KG1 (cell line): ENCODE measurements around the gene PADI4.
A peak's percentile ranks its signal among the peaks of the same experiment; 100 is the strongest.

Experiments
- DNase-seq: peaks from one replicate; lab custom pipeline; 2025; lab: John Stamatoyannopoulos, UW

PADI4 gene

DNA sequence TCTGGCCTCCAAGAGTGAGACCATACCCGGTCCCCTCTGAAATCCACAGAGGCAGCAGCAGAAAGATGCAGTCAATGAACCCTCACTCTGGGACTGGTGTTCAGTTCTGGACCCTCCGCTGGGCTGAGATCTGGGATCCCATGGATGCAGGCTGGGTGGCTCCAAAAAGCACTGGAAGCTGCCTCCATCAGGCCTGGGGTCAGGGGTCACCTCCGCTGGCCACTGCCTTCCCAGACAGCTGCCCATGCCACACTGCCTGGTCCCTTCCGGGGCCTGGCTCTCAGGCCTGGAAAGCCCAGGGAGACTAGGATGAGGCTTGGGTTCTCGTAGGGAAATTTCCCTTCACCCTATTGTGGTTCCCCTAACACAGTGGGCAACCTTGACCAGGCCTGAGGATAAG is 21.4 kb upstream of the PADI4 start:
- no peak for DNase-seq

GRCh38 chr1:17287130-17287776 is 20.7 kb upstream of the PADI4 start:
- no peak for DNase-seq

DNA sequence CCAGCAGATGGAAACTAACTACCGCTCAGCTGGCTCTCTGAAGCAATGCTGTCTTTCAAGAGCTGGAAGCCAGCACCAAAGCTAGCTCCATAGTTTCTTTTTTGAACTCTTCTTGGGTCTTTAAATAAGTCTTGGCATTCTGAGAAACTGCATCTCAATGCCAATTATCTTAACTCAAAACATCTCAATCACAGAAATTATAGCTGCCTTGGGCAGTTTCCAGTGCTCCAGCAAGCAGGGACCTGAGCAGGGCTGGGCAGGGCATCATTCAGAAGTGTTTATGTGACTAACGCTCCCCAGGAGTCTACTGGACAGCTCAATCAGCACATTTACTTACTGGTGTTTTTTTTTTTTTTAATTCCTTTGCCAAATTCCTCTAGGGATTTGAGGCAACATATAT is 18.3 kb upstream of the PADI4 start:
- no peak for DNase-seq

DNA sequence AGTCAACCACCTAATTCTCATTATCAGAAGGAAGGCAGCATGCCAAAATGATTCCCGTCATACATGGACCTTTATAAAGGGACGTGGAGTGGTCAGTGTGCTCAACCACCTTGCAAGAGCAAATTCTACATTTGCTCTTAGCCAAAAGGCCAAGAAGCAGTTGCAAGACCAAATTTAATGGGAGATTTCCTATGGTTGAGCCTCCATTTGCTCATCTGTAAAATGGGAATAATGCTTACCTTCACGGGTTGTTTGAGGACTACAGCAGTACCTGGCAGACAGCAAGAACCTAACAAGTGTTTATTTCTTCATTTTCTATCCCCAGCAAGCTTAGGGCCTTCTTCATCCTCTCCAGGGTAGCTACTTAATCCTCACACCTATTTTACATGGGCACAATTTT is 17.4 kb upstream of the PADI4 start:
- no peak for DNase-seq

- no peak for DNase-seq
These were observed 15.5 kb upstream of the PADI4 start for GRCh38 chr1:17292299-17293160.

- no peak for DNase-seq
These were observed 14.1 kb upstream of the PADI4 start for GRCh38 chr1:17293681-17294425.

DNA sequence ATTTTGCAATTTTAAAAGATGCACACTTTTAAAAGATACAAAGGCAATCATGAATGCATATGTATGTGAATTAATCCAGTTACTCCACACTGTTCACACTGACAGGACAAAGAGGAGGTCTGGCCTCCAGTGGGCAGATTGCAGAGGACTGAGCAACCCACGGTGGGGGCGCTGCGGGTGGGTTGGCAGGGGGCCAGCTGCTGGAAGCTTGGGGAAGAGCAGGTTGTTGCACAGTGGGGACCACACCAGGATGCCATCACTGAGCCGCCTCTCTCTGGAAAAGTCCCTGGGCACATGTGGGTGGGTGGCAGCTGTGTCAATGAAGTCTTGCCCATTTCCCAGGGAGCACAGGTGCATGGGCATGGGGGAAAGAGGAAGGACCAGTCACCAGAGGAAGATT is 12.7 kb upstream of the PADI4 start:
- no peak for DNase-seq

DNA sequence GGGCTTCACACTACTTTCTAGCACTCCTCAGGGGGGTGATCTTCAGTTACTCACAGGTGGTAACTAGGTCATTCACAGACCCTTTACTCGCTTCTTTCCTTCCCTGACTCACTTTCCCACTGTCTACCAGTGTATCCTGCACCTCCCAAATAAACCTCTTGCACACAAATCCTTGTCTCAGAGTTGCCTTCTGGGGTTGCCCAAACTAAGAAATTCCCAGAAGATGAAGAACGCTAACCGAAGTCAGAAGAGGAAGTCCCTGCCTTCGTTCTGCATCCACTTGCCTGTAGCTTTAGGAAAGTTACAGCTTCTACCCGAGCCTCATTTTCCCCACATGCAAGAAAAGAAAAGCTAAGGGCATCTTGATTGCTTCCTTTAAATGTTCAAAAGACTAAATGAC is 11.9 kb upstream of the PADI4 start:
- no peak for DNase-seq

- no peak for DNase-seq
These were observed 10.0 kb upstream of the PADI4 start for GRCh38 chr1:17297991-17298390.

GRCh38 chr1:17301767-17302166 is 6.2 kb upstream of the PADI4 start:
- no peak for DNase-seq

DNA sequence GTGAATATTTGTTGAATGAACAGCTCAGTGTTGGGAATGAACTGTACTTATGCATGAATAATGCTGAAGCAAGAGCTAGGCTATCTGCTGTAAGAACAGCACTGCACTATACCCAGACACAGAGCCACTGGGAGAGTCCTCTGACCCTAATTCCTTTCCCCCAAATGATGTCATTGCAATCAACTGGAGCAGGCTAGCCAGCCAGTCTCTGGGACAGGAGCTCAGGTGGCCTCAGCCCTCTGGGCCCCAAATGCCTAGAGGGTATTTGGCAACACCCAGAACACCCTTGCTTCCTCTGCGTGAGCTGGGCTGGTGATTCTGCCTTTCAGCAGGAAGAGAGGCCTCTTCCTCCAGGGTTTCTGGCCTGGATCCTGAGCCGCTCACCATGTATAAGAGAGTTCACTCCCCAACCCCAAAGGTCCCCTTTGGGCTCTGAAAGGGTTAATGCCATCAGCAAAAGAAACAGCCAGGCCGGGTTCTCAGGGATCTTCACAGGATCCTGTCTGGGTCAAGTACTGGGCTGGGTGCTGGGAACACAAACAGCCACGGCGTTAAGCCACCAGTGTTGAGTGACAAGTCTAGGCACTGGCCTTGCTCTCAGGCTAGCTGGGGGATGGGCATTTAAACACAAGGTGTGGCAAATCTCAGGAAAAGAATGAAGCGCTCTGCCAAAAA is 3.7 kb upstream of the PADI4 start:
- DNase-seq: peak; percentile 64

DNA sequence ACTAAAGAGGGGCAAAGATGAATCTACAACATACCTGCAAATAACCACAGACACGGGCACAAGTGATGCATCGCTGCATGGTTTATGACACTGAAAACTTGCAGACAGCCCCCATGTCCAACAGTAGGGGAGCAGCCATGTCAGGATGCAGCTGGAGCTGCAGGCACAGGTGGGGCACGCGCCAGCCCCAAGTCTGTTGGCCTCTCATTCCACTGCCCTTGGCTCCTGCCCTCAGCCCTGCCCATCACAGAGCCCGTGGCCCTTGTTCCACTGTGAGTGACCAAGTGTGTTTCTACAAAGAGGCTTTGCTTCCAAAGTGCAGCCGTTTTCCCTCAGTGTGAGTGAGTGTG is 3.2 kb upstream of the PADI4 start:
- DNase-seq: no peak

DNA sequence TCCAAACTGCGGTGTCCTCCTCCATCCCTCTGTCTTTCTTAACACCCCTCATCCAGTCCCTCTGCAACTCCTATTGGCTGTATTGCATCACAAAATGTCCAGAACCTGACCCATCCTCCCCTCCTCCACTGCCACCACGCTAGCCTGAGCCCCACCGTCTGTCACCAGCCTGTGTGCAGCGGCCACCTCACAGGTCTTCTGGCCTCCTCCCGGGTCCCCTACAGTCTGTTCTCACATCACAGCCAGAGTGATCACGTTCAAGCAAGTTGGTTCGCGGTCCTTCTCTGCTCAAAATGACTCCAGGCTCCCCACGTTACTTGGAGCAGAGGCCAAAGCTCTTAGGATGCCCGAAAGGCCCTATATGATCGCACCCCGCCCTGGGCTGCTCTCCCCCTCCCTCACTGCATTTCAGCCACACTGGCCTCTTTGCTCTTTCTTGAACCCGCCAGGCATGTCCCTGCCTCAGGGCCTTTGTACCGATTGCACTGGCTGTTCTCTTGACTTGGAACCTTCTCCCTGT is 2.4 kb upstream of the PADI4 start:
- no peak for DNase-seq

- DNase-seq: no peak
These were observed 1.6 kb upstream of the PADI4 start for GRCh38 chr1:17306407-17306806.

- DNase-seq: no peak
These were observed 1.1 kb upstream of the PADI4 start for GRCh38 chr1:17306921-17307320.

DNA sequence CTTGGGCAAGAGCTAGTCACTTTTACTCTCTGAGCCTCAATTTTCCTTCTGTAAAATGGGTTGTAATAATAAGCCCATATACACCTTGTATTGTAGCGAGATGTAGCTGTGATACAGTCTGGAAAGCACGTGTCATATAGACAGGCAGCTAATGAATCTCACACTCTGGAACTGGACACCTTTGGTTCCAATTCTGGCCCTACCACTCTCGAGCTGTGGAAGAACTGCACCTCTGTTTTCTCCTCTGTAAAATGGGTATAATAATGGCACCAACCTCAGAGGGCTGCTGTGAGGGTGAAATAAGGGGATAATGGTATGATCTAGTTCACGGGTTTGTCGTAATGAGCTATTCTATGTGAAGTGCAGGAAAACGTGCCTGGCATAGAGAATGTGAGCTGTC is 668 bp upstream of the PADI4 start:
- no peak for DNase-seq

- DNase-seq: no peak
These were observed 596 bp downstream of the PADI4 start for GRCh38 chr1:17308593-17308992.

GRCh38 chr1:17309426-17310067 is 1.6 kb downstream of the PADI4 start:
- no peak for DNase-seq

DNA sequence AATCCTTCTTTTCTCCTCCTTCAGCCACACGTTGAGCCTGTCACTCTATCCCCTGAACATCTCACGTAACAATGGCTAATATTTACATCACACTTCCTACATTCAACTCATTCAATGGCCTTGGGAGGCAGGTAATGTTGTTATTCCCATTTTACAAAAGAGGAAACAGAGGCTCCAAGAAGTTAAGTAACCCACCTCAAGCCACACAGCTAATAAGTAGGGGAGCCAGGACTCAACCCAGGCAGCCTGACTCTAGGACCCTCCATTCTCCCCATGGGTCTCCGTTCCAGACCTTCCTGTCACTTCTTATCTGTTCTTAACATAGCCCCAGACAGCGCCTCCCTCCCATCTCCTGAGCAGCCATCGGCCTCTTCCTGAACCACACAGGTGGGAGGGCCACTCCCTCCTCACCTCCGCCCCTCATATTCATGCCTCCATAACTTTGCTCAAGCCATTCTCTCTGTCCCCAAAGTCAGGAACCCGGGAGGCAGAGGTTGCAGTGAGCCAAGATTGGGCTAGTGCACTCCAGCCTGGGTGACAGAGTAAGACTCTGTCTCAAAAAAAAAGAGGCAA is 2.2 kb downstream of the PADI4 start:
- no peak for DNase-seq

- no peak for DNase-seq
These were observed 5.7 kb downstream of the PADI4 start for GRCh38 chr1:17313530-17314309.
